Colonic mucosa (tissue), 4 donors: ENCODE data around the gene FAIM2. TPM values are rescaled to one million over a fixed set of nuclear protein-coding genes. Genes with fewer than 3 reads are reported as not detected.

Source experiments
- DNase-seq: peaks from one replicate; pipeline ENCODE4 v3.0.0-alpha.2; 2020
- H3K27ac ChIP-seq: fragments of 200-600 bp; one replicate; pipeline ENCODE4 v1.8.0; 2021
- H3K27me3 ChIP-seq: fragments of 200-600 bp; one replicate; pipeline ENCODE4 v1.8.0; 2021
- H3K36me3 ChIP-seq: fragments of 200-600 bp; one replicate; pipeline ENCODE4 v1.8.0; 2021
- H3K4me1 ChIP-seq: fragments of 200-600 bp; one replicate; pipeline ENCODE4 v1.8.0; 2021; ENCODE audit warnings: mild to moderate bottlenecking
- H3K4me3 ChIP-seq: fragments of 200-600 bp; one replicate; pipeline ENCODE4 v1.8.0; 2021
- H3K9ac ChIP-seq, 2 donors: one replicate each; pipeline ENCODE4 v1.7.0; 2013; ENCODE audit warnings: control low read depth in 2 of 2, low read depth in 2 of 2, low read length in 2 of 2
- H3K9me3 ChIP-seq: fragments of 200-600 bp; one replicate; pipeline ENCODE4 v1.8.0; 2021
- CTCF ChIP-seq: fragments of 200-600 bp; IDR thresholded peaks from one replicate; pipeline ENCODE4 v1.8.0; 2022; ENCODE audit warnings: antibody characterized with exemption, mild to moderate bottlenecking
- intact Hi-C: fragments of 100-400 bp; cut with DNase I; formaldehyde crosslinking; loops from one replicate; pipeline ENCODE4 v1.14.1; 2022
- total RNA-seq, 2 donors: library from RNA; stranded (reverse); fragmentation: NEBNext Ultra II Directional in 1 of 2; extraction: Animal tissue kit (Norgen Biotek cat#: 25700) in 1 of 2; gene quantifications; one replicate each; pipeline ENCODE4 v1.2.1, GENCODE V29; 2021
- donor health status: healthy.
- donor health status: DM: no; HTN: no; CAD: no.
- donor health status: DM: no; HTN: no; CAD: no.

Gene FAIM2
- total RNA-seq, 2 donors from 2014 or later: 2.8 to 3.6 TPM

DNA sequence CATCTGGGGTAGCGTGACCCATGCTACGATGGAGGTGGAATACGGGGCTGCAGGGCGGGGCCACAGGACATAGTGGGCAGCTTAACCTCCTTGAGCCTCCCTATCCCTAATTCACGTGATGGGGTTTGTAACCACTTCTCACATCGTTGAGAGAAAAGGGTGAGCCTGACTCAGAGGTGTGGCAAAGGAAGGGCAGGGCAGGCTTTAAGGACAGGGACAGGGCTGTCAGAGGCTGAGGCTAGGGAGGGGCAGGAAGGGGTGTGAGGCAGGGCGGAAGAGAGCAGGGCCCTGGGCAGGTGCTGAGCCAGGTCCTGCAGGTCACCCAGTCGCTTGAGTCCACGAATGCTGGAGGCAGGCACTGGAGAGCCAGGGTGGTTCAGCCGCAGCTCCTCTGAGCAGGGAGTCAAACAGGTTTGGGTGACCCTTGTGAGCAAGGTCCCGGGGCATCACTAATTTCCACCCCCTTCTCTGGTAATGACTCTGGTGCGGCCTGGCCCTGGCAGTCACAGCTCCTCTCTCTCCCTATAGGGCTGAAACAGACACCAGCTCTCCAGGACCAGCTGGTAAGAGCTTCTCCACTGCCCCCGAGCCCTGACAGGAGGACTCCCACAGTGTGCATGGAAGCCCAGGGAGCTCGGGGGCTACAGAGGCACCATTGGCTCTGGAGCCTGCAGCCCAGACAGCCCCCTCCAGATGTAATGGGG is 39.4 kb upstream of the FAIM2 start:
- H3K4me3 ChIP-seq: no peak overlapping the region
- H3K9me3 ChIP-seq: no peaks in the 10 kb centered on the region
- intact Hi-C loops: no loop called here
- no peaks in the 10 kb centered on the region for H3K27me3 ChIP-seq
- H3K4me1 ChIP-seq: peaks cover 8% of the 10 kb centered on the region
- no peaks in the 10 kb centered on the region for H3K36me3 ChIP-seq
- peak; percentile 76 for DNase-seq
- no peak overlapping the region for H3K9ac ChIP-seq
- no peak overlapping the region for H3K27ac ChIP-seq
- no peak for TF ChIP-seq CTCF

- Histone ChIP-seq H3K9me3 (no peaks in the 10 kb centered on the region), H3K36me3 (no peaks in the 10 kb centered on the region), H3K4me1 (peaks cover 8% of the 10 kb centered on the region), H3K4me3 (no peak overlapping the region), H3K9ac (no peak overlapping the region), H3K27me3 (no peaks in the 10 kb centered on the region), H3K27ac (no peak overlapping the region)
- intact Hi-C loops: no loop called here
- DNase-seq: no peak
- no peak for TF ChIP-seq CTCF
Observed at GRCh38 chr12:49942512-49942893, 38.8 kb upstream of the FAIM2 start.

DNA sequence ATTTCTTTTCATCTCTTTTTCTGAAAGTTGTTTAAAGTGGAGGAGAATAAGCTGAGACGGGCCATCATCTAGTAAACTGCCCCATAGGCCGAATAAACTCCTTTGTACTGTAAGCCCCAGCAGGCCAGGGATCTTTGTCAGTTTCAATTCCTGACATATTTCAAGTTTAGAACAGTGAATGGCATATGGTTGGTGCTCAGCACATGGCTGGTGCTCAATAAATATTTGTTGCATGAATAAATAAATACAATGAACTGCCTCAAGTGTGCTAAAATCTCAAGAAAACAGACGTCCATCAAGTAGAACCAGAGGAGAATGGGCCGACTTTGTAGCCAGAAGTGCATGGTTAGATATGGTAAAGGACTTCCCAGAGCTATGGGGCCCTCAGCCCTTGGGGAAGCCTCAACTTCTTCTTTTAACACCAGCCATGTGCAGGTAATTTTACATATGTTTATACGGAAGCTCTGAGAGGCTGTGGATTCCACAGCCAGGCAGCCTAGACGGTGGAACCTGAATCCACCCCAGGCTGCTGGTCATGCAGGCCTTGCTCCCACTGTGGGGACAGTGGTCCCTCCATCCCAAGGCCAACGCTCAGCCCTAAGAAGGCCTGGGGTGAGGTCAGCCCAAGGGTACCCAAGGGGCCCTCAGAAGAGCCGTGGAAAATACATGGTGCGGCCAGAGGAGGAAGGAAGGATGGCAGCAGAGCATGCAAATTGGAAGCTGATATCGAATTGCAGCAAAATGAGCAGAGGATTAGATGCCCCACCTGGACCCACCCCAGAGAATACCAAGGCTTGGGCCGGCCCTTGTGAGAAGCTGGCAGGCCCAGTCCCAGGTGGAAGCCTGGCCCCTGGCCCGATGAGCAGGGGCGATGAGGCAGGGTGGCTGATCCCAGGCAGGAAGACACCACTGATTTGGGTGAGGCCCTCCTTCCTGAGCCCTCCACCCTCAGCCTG is 38.1 kb upstream of the FAIM2 start:
- Histone ChIP-seq H3K9ac (no peak overlapping the region), H3K9me3 (no peaks in the 10 kb centered on the region), H3K4me1 (peaks cover 8% of the 10 kb centered on the region), H3K4me3 (no peak overlapping the region), H3K27me3 (no peaks in the 10 kb centered on the region), H3K27ac (no peak overlapping the region), H3K36me3 (no peaks in the 10 kb centered on the region)
- intact Hi-C loops: no loop called here
- no peak for DNase-seq
- TF ChIP-seq CTCF: no peak

DNA sequence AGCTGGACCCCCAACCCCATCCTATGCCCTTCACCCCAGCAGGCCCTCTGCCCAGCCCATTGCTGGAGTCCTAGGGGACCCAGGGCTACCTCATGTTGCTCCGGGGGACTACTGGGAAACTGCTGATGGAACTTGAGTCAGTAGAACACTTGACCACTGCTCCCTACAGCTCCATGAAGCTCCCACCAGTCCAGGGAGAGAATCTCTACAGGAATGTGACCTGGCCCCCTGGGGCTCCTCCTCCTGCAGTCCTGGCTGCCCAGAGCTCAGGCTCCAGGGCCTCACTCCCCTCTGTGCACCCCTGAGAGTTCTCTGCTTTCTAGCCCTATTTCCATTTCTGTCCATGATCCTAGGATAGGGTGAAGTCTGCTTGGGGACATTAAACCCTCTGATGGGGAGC is 36.0 kb upstream of the FAIM2 start:
- intact Hi-C loops: no loop called here
- no peak for DNase-seq
- no peak overlapping the region for H3K9ac ChIP-seq
- H3K4me1 ChIP-seq: no peaks in the 10 kb centered on the region
- no peaks in the 10 kb centered on the region for H3K36me3 ChIP-seq
- no peaks in the 10 kb centered on the region for H3K27me3 ChIP-seq
- no peaks in the 10 kb centered on the region for H3K9me3 ChIP-seq
- no peak for TF ChIP-seq CTCF
- no peak overlapping the region for H3K27ac ChIP-seq
- H3K4me3 ChIP-seq: no peak overlapping the region

DNA sequence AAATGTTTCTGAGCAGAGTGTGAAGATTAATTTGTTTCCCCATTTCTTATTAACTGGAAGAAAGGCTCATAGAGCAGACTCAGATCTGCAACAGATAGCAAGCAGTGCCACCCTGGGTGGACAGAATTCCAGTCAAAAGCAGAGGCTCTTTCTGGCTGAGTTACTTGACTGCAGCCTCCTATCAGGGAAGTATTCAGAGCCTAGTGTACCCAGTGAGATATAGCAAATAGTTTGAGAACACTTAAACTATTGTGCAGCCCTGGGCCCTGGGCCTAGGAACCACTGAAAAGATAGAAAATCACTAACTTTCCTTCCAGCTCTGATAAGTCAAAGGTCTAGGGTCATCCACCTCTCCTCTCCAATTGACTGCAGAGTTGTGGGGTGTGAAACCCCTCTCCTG is 35.6 kb upstream of the FAIM2 start:
- DNase-seq: no peak
- no peaks in the 10 kb centered on the region for H3K36me3 ChIP-seq
- H3K4me1 ChIP-seq: no peaks in the 10 kb centered on the region
- intact Hi-C loops: no loop called here
- H3K4me3 ChIP-seq: no peak overlapping the region
- no peaks in the 10 kb centered on the region for H3K9me3 ChIP-seq
- TF ChIP-seq CTCF: no peak
- H3K27me3 ChIP-seq: no peaks in the 10 kb centered on the region
- H3K9ac ChIP-seq: no peak overlapping the region
- no peak overlapping the region for H3K27ac ChIP-seq
